OCI-LY3 (cell line): Measurements from ENCODE around the gene UBLCP1.
"Not testable (repeated sequence)": the region's sequence is repeated elsewhere in the genome, so short reads cannot be mapped to it uniquely, and the experiment has no call there.

ENCODE experiments used
- H2AFZ ChIP-seq: fragments of 200-600, 300-600 bp; shearing (Covaris generic); 2 replicates; pipeline ENCODE4 v1.6.0; 2014; ENCODE audit warnings: antibody characterized with exemption, low read depth, low read length
- H3K27ac ChIP-seq: fragments of 200-600, 300-600 bp; sonication (generic); 2 replicates; pipeline ENCODE4 v1.5.1; 2014; ENCODE audit warnings: mild to moderate bottlenecking, low read length, moderate library complexity, mixed read lengths
- H3K27me3 ChIP-seq: fragments of 200-600, 300-600 bp; sonication (generic); 2 replicates; pipeline ENCODE4 v1.6.1; 2014; ENCODE audit warnings: low read depth, low read length, mixed read lengths
- H3K36me3 ChIP-seq: fragments of 200-600, 300-600 bp; sonication (generic); replicated peaks from 2 replicates; pipeline ENCODE3; 2014; ENCODE audit warnings: low read depth, low read length, mixed read lengths
- H3K4me1 ChIP-seq: fragments of 300-600, 200-600 bp; sonication (generic); 2 replicates; pipeline ENCODE4 v1.6.1; 2014; ENCODE audit warnings: low read length, mixed read lengths
- H3K4me2 ChIP-seq: fragments of 200-600, 300-600 bp; sonication (generic); 2 replicates; pipeline ENCODE4 v1.6.1; 2014; ENCODE audit warnings: low read length, mixed read lengths
- H3K4me3 ChIP-seq: fragments of 300-600, 200-600 bp; sonication (generic); 2 replicates; pipeline ENCODE4 v1.5.1; 2014; ENCODE audit warnings: antibody characterized with exemption, mild to moderate bottlenecking, low read length, moderate library complexity
- H3K79me2 ChIP-seq: fragments of 300-600, 200-600 bp; shearing (Covaris generic); 2 replicates; pipeline ENCODE4 v1.6.1; 2014; ENCODE audit warnings: mild to moderate bottlenecking, low read length, mixed read lengths
- H3K9ac ChIP-seq: fragments of 300-600, 200-600 bp; shearing (Covaris generic); 2 replicates; pipeline ENCODE4 v1.6.0; 2014; ENCODE audit warnings: mild to moderate bottlenecking, low read length, moderate library complexity
- H3K9me3 ChIP-seq: fragments of 200-600, 300-600 bp; shearing (Covaris generic); 2 replicates; pipeline ENCODE4 v1.6.1; 2014; ENCODE audit warnings: low read length, mixed read lengths; ENCODE audit not compliant: insufficient read depth
- H4K20me1 ChIP-seq: fragments of 200-600, 300-600 bp; sonication (generic); 2 replicates; pipeline ENCODE4 v1.6.1; 2016; ENCODE audit warnings: low read length, mixed read lengths; ENCODE audit not compliant: insufficient read depth
- EZH2phosphoT487 ChIP-seq: fragments of 200-600 bp; shearing (Covaris generic); IDR thresholded peaks from 2 replicates; pipeline ENCODE4 v1.6.1; 2018; ENCODE audit warnings: antibody characterized with exemption, mixed run types, low read depth
- TF ChIP-seq, protein P1 (sequence below): fragments of 200-600, 300-600 bp; sonication (generic); IDR thresholded peaks from 2 replicates; pipeline ENCODE4 v1.5.1; 2014; ENCODE audit warnings: antibody characterized with exemption, low read length, low read depth

Gene UBLCP1

DNA sequence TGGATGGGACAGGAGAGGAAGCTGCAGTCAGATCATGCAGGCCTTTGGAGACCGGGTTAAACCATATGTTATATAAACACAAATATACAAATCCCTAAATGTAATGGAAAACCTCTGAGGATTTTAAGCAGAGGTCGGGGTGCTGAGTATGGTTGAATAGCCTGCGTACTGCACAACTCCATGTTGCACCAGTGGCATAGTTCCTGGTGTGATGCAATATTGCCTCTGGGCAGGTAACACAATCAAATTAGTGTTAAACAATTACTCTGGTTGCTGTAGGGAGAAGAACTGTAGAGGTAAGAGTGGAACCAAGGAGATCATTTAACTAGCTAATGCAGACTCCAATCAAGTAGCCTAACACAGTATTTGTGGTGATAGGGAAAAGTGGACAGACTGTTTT, 32.4 kb upstream of the UBLCP1 start:
- no peaks in the 10 kb centered on the region for H3K79me2 ChIP-seq
- no peak overlapping the region for H3K9ac ChIP-seq
- H3K36me3 ChIP-seq: no peaks in the 10 kb centered on the region
- H3K4me2 ChIP-seq: no peak overlapping the region
- TF ChIP-seq, protein P1, sequence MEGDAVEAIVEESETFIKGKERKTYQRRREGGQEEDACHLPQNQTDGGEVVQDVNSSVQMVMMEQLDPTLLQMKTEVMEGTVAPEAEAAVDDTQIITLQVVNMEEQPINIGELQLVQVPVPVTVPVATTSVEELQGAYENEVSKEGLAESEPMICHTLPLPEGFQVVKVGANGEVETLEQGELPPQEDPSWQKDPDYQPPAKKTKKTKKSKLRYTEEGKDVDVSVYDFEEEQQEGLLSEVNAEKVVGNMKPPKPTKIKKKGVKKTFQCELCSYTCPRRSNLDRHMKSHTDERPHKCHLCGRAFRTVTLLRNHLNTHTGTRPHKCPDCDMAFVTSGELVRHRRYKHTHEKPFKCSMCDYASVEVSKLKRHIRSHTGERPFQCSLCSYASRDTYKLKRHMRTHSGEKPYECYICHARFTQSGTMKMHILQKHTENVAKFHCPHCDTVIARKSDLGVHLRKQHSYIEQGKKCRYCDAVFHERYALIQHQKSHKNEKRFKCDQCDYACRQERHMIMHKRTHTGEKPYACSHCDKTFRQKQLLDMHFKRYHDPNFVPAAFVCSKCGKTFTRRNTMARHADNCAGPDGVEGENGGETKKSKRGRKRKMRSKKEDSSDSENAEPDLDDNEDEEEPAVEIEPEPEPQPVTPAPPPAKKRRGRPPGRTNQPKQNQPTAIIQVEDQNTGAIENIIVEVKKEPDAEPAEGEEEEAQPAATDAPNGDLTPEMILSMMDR: no peak
- TF ChIP-seq EZH2phosphoT487: no peak
- no peaks in the 10 kb centered on the region for H3K9me3 ChIP-seq
- H2AFZ ChIP-seq: no peak overlapping the region
- no peaks in the 10 kb centered on the region for H4K20me1 ChIP-seq
- no peak overlapping the region for H3K4me3 ChIP-seq
- H3K27ac ChIP-seq: no peak overlapping the region
- H3K27me3 ChIP-seq: no peaks in the 10 kb centered on the region
- no peaks in the 10 kb centered on the region for H3K4me1 ChIP-seq

DNA sequence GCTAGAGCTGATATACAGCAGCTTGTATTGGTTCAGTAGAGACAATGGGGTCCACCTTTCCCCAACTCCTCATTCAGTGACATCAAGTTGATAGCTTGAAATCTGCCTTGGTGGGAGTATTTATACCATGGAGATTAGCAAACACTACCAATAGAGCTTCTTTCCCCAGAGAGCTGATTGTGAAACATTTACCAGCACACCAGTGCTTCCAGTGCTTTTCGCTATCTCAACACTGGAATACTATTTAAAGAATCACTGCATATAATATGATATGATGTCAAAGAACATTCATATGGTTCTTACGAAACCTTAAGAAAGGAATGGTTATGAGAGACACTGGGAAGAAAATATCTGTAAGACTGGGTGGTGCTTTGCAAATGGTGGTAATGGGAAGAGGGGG, 31.9 kb upstream of the UBLCP1 start:
- Histone ChIP-seq H3K79me2 (no peaks in the 10 kb centered on the region), H3K9me3 (no peaks in the 10 kb centered on the region), H3K27me3 (no peaks in the 10 kb centered on the region), H3K9ac (no peak overlapping the region), H3K4me2 (no peak overlapping the region), H3K36me3 (no peaks in the 10 kb centered on the region), H3K4me3 (no peak overlapping the region), H4K20me1 (no peaks in the 10 kb centered on the region), H3K4me1 (no peaks in the 10 kb centered on the region), H3K27ac (no peak overlapping the region), H2AFZ (no peak overlapping the region)
- TF ChIP-seq EZH2phosphoT487: no peak
- TF ChIP-seq, protein P1: no peak

DNA sequence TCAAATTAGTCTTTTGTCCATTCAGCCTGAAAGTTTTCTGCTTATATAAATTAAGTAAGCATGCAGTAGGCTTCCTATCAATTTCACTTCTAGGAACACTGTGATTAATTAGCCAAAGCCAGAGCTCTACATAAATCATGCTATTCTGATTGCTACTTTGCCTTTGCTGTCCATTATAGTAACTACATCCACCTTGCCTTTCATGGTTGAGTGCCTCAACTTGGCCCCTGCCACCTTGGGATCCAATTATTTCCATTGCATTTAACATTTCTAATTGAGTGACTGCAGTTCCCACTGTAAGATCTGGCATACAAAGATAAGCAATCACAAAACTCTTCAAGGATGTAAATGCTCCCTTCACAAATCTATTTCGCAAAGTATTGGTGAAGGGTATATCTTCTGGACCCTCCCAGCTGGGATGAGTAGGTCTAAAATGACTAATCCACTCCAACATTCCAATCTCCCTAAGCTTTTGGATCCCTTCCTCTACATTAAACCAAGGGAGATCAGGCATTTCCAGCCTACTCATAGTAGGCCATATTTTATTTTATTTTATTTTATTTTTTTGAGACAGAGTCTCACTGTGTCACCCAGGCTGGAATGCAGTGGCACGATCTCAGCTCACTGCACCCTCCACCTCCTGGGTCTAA, 27.1 kb upstream of the UBLCP1 start:
- H3K79me2 ChIP-seq, H3K27me3 ChIP-seq, H3K4me1 ChIP-seq, H3K9me3 ChIP-seq, H3K9ac ChIP-seq, H2AFZ ChIP-seq, H3K27ac ChIP-seq, H4K20me1 ChIP-seq, H3K4me3 ChIP-seq, H3K4me2 ChIP-seq, H3K36me3 ChIP-seq: not testable (repeated sequence)

DNA sequence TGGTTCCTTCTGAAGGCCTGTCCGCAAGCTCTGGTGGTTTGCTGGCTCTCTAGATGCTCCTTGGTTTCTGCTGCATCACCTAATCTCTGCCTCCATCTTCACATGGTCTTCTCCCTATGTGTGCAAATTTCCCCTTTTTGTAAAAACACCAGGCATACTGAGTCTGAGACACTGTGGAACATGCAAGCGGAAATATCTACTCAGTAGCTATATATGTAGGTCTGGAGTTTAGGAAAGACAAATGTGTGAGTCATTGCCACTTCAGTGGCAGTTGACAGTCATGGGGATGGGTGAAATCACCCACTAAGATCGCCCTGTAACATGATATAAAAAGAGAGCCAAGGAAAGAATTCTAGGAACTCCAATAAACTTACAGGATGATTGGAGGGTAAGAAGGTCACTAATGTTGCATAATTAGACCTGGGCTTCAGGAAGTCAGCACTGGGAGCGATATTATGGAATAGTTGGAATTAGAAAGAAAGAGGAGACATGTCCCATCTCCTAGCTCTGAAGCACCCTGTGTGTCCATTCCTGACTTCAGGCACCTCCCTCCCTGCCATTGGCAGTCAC, 22.7 kb upstream of the UBLCP1 start:
- Histone ChIP-seq H4K20me1 (no peaks in the 10 kb centered on the region), H3K9ac (no peak overlapping the region), H3K27ac (no peak overlapping the region), H2AFZ (no peak overlapping the region), H3K79me2 (no peaks in the 10 kb centered on the region), H3K4me2 (no peak overlapping the region), H3K4me3 (no peak overlapping the region), H3K4me1 (no peaks in the 10 kb centered on the region), H3K9me3 (no peaks in the 10 kb centered on the region), H3K27me3 (no peaks in the 10 kb centered on the region), H3K36me3 (no peaks in the 10 kb centered on the region)
- TF ChIP-seq, protein P1: no peak
- TF ChIP-seq EZH2phosphoT487: no peak
